BLaER1 treated with 17β-estradiol and CSF1 and Interleukin-3, amounts not matched to agents 10 nM and 100 nM (cell line): Measurements from ENCODE around the gene SIK3.
A peak's percentile ranks its signal among the peaks of the same experiment; 100 is the strongest.
"Not testable (repeated sequence)": the region's sequence is repeated elsewhere in the genome, so short reads cannot be mapped to it uniquely, and the experiment has no call there.

Experiments
- H3K27ac ChIP-seq, 11 experiments: shearing (Covaris generic); formaldehyde crosslinking; 2 replicates each; pipeline ENCODE4 v1.8.1; 2022
- H3K27me3 ChIP-seq, 11 experiments: shearing (Covaris generic); formaldehyde crosslinking; 2 replicates each; pipeline ENCODE4 v1.8.1; 2022
- H3K36me3 ChIP-seq, 11 experiments: shearing (Covaris generic); formaldehyde crosslinking; 2 replicates each; pipeline ENCODE4 v1.8.1; 2022
- H3K4me1 ChIP-seq, 10 experiments: shearing (Covaris generic); formaldehyde crosslinking; 2 replicates each; pipeline ENCODE4 v1.8.1; 2022
- H3K4me2 ChIP-seq, 11 experiments: shearing (Covaris generic); formaldehyde crosslinking; 2 replicates each; pipeline ENCODE4 v1.8.1; 2022
- H3K4me3 ChIP-seq, 10 experiments: shearing (Covaris generic); formaldehyde crosslinking; 2 replicates each; pipeline ENCODE4 v1.8.1; 2022
- H3K9ac ChIP-seq, 11 experiments: shearing (Covaris generic); formaldehyde crosslinking; 2 replicates each; pipeline ENCODE4 v1.8.1; 2022
- H3K9me3 ChIP-seq, 11 experiments: shearing (Covaris generic); formaldehyde crosslinking; replicated peaks in 1 of 11; 2 replicates each; pipeline ENCODE4 v1.8.1; 2022
- H4K20me1 ChIP-seq, 11 experiments: shearing (Covaris generic); formaldehyde crosslinking; 2 replicates each; pipeline ENCODE4 v1.8.1; 2022
- Cebpa-rat ChIP-seq, 11 experiments: shearing (Covaris generic); IDR thresholded peaks; 2 replicates each; pipeline ENCODE4 v1.8.1; 2022

Gene SIK3

DNA sequence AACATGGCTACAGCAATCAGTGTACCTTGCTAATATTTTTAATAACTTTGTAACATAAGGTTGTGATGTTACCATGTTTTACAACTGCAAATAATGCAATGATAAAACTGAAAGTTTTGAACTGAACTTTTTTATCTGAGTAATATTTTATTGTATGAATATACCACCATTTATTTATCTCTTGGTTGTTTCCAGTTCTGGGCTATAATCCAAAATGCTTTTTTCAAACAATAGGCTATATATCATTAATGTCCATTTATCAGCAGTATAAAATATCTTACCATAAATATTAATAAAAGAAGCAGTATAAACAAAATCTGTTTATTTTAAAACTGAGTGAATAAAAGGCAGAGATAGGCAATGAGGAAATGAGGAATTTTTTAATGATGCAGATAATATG is 63.3 kb downstream of the SIK3 start:
- TF ChIP-seq Cebpa-rat (IDR thresholded peaks at IDR 0.05) = no peak

GRCh38 chr11:117026593-117027330 is 71.5 kb downstream of the SIK3 start:
- H3K9ac ChIP-seq = no peak overlapping the region
- H3K4me2 ChIP-seq = peak overlapping the region in 7 of 11 experiments; percentile 20 to 68 (median 52); a peak in 12 of 22 replicates
- peak overlapping the region in 3 of 11 experiments; percentile 13 to 48 (median 22); a peak in 5 of 22 replicates for H3K27ac ChIP-seq
- no peak overlapping the region for H3K4me3 ChIP-seq
- no peaks in the 10 kb centered on the region for H3K27me3 ChIP-seq
- H4K20me1 ChIP-seq = peaks cover 50 to 100% (median 81%) of the 10 kb centered on the region in 11 experiments; a peak in 19 of 22 replicates
- H3K4me1 ChIP-seq = peaks cover 22 to 71% (median 41%) of the 10 kb centered on the region in 10 experiments
- H3K36me3 ChIP-seq = peaks cover 0 to 9% (median 0%) of the 10 kb centered on the region in 11 experiments; a peak in 1 of 22 replicates
- H3K9me3 ChIP-seq = no peaks in the 10 kb centered on the region
- no peak for TF ChIP-seq Cebpa-rat (IDR thresholded peaks at IDR 0.05)

More for the DNA sequence above, 63.3 kb downstream of the SIK3 start:
- Histone ChIP-seq H3K9ac (no peak overlapping the region), H3K9me3 (no peaks in the 10 kb centered on the region), H3K4me3 (no peak overlapping the region), H3K4me2 (no peak overlapping the region), H3K36me3 (peaks cover 0 to 14% (median 0%) of the 10 kb centered on the region in 11 experiments; a peak in 5 of 22 replicates), H4K20me1 (peaks cover 41 to 99% (median 68%) of the 10 kb centered on the region in 11 experiments; a peak in 21 of 22 replicates), H3K27me3 (no peaks in the 10 kb centered on the region), H3K4me1 (peaks cover 7 to 28% (median 13%) of the 10 kb centered on the region in 10 experiments; a peak in 15 of 20 replicates), H3K27ac (no peak overlapping the region)

- not testable (repeated sequence) for H3K4me3 ChIP-seq, H3K9me3 ChIP-seq, H3K27ac ChIP-seq, H3K9ac ChIP-seq, H3K27me3 ChIP-seq
- H3K4me2 ChIP-seq = peak overlapping the region in 5 of 11 experiments; percentile 7 to 63 (median 42); a peak in 6 of 22 replicates
- H4K20me1 ChIP-seq = peaks cover 47 to 100% (median 87%) of the 10 kb centered on the region in 11 experiments; a peak in 21 of 22 replicates
- peaks cover 32 to 80% (median 48%) of the 10 kb centered on the region in 10 experiments for H3K4me1 ChIP-seq
- peaks cover 0 to 18% (median 6%) of the 10 kb centered on the region in 11 experiments; a peak in 6 of 22 replicates for H3K36me3 ChIP-seq
These were observed 74.5 kb downstream of the SIK3 start for GRCh38 chr11:117023707-117024106.

- peaks cover 0 to 15% (median 6%) of the 10 kb centered on the region in 11 experiments; a peak in 6 of 22 replicates for H3K36me3 ChIP-seq
- H3K27ac ChIP-seq = no peak overlapping the region
- peak overlapping the region in 5 of 11 experiments; percentile 7 to 55 (median 37); a peak in 5 of 22 replicates for H3K4me2 ChIP-seq
- H3K27me3 ChIP-seq = no peaks in the 10 kb centered on the region
- H3K9me3 ChIP-seq = no peaks in the 10 kb centered on the region
- no peak overlapping the region for H3K9ac ChIP-seq
- TF ChIP-seq Cebpa-rat (IDR thresholded peaks at IDR 0.05) = no peak
- no peak overlapping the region for H3K4me3 ChIP-seq
- H4K20me1 ChIP-seq = peaks cover 47 to 100% (median 89%) of the 10 kb centered on the region in 11 experiments; a peak in 21 of 22 replicates
- peaks cover 32 to 75% (median 48%) of the 10 kb centered on the region in 10 experiments for H3K4me1 ChIP-seq
These were observed 75.0 kb downstream of the SIK3 start for GRCh38 chr11:117023178-117023577.

DNA sequence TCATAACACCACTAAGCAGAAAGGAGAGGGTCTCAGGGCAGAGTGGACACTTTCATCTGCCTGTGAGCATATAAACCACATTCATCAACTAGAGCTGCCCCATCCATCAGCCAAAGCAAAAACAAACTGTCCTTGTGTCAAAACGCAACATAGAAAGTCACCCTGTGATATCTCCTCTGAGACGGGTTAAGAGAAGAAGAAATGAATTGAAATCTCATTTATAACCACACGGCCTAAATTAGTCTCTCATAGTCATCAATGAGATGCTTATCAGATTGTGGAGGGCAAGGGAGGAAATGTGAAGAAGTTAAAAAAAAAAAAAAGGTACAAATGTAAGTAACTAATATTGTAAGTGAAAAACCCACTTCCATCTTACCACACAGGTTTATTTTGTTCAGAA is 75.7 kb downstream of the SIK3 start:
- TF ChIP-seq Cebpa-rat (IDR thresholded peaks at IDR 0.05) = no peak
- Histone ChIP-seq H3K4me3 (no peak overlapping the region), H3K27me3 (no peaks in the 10 kb centered on the region), H3K4me1 (peaks cover 31 to 68% (median 46%) of the 10 kb centered on the region in 10 experiments), H3K4me2 (peak overlapping the region in 6 of 11 experiments; percentile 5 to 38 (median 8); a peak in 4 of 22 replicates), H4K20me1 (peaks cover 47 to 100% (median 92%) of the 10 kb centered on the region in 11 experiments; a peak in 21 of 22 replicates), H3K9me3 (peaks cover 0 to under 1% (median 0%) of the 10 kb centered on the region in 11 experiments; a peak in 1 of 22 replicates), H3K27ac (no peak overlapping the region), H3K9ac (no peak overlapping the region), H3K36me3 (peaks cover 0 to 16% (median 7%) of the 10 kb centered on the region in 11 experiments; a peak in 6 of 22 replicates)

DNA sequence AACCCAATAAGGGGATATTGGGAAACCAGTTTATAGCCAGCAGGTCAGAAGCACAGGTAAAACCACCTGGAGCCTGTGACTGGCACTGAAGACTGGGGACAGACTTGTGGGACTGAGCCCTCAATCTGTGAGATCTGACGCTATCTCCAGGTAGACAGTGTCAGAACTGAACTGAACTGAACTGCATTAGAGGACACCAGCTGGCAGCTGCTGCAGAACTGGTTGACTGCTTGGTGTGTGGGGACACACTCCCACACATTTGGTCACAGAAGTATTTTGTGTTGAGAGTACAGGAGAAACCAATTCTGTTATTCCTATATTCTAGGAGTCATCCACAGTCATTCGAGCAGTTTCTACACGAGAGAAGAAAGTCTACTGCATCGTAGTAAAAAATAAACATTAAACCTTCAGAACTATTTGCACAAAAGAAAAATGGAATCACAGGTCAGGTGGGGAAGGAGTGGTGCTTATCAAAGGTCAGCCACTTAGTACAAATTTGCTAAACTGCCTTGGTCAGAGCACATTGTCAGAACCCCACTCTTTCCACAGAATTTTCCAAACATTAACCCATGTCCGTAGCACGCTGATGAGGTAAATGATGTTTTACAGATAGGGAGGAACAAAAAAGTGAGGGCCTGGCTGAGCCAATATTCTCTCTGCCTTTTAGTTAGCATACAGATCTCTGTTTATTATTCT is 77.2 kb downstream of the SIK3 start:
- peaks cover 7 to 14% (median 9%) of the 10 kb centered on the region in 11 experiments; a peak in 21 of 22 replicates for H3K9me3 ChIP-seq
- H4K20me1 ChIP-seq = peaks cover 39 to 90% (median 77%) of the 10 kb centered on the region in 11 experiments; a peak in 21 of 22 replicates
- no peak overlapping the region for H3K4me3 ChIP-seq
- no peak for TF ChIP-seq Cebpa-rat (IDR thresholded peaks at IDR 0.05)
- no peak overlapping the region for H3K27ac ChIP-seq
- H3K4me1 ChIP-seq = peaks cover 25 to 53% (median 37%) of the 10 kb centered on the region in 10 experiments
- H3K27me3 ChIP-seq = no peaks in the 10 kb centered on the region
- H3K9ac ChIP-seq = no peak overlapping the region
- H3K36me3 ChIP-seq = peaks cover 0 to 28% (median 11%) of the 10 kb centered on the region in 11 experiments; a peak in 13 of 22 replicates
- peak overlapping the region in 2 of 11 experiments; percentile 4 to 33; a peak in 2 of 22 replicates for H3K4me2 ChIP-seq

DNA sequence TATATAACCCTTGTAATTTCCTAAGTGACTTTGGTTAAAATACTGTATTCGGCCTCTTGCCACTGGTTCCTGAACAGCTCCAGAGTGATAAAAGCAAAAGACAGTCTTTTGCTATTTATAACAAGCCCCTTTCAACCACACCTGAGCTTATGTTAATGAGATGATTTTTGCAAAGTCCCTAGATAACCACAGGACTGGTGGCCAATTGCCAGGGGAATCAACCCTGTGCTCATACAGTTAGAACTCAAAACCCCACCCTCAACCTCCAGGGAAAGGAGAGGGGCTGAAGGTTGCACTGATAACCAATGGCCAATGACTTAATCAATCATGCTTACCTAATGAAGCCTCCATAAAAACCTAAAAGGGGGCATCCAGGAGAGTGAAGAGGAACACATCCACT is 77.9 kb downstream of the SIK3 start:
- Histone ChIP-seq H3K4me3 (no peak overlapping the region), H4K20me1 (peaks cover 32 to 90% (median 71%) of the 10 kb centered on the region in 11 experiments; a peak in 21 of 22 replicates), H3K9me3 (peaks cover 7 to 14% (median 9%) of the 10 kb centered on the region in 11 experiments; a peak in 21 of 22 replicates), H3K27me3 (no peaks in the 10 kb centered on the region), H3K36me3 (peaks cover 0 to 28% (median 11%) of the 10 kb centered on the region in 11 experiments; a peak in 13 of 22 replicates), H3K4me2 (peak overlapping the region in 3 of 11 experiments; percentile 4 to 33 (median 29); a peak in 4 of 22 replicates), H3K4me1 (peaks cover 20 to 46% (median 36%) of the 10 kb centered on the region in 10 experiments), H3K27ac (no peak overlapping the region), H3K9ac (no peak overlapping the region)
- TF ChIP-seq Cebpa-rat (IDR thresholded peaks at IDR 0.05) = no peak

DNA sequence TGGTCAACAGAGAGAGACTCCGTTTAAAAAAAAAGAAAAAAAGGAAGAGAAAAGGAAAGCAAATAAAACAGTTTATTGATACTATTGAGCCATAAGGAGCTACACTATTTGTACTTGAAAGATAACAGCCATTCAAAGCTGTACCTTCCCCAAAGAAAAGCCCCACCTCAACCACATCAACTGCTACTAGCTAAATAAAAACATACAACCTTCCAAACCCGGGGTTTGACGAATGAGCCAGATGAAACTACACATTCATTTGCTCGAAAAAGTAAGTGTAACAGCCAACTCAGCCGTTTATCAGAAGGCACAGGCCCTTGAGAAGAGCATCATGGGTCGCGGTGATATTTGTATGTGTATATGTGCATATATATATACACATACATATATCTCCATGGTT is 78.4 kb downstream of the SIK3 start:
- Histone ChIP-seq H3K27ac (no peak overlapping the region), H3K9ac (no peak overlapping the region), H3K4me2 (no peak overlapping the region), H3K4me1 (peaks cover 16 to 42% (median 34%) of the 10 kb centered on the region in 10 experiments), H3K9me3 (peaks cover 7 to 14% (median 9%) of the 10 kb centered on the region in 11 experiments; a peak in 21 of 22 replicates), H3K4me3 (no peak overlapping the region), H3K36me3 (peaks cover 0 to 28% (median 11%) of the 10 kb centered on the region in 11 experiments; a peak in 13 of 22 replicates), H3K27me3 (no peaks in the 10 kb centered on the region), H4K20me1 (peaks cover 32 to 90% (median 69%) of the 10 kb centered on the region in 11 experiments; a peak in 21 of 22 replicates)
- no peak for TF ChIP-seq Cebpa-rat (IDR thresholded peaks at IDR 0.05)
